Measurements from ENCODE around the gene ABCC11.

- no peak for TF ChIP-seq CTCF (IDR thresholded peaks at IDR 0.05)
- no peak for TF ChIP-seq EZH2 (IDR thresholded peaks at IDR 0.05; ENCODE audit: borderline replicate concordance, insufficient read depth, low read depth, low read length, poor library complexity, severe bottlenecking)
These were observed 110.6 kb downstream of the ABCC11 start for GRCh38 chr16:48136547-48137360.
